ENCODE data around the gene GRM8.
"Not testable (repeated sequence)": the region's sequence is repeated elsewhere in the genome, so short reads cannot be mapped to it uniquely, and the experiment has no call there.

The GRM8 gene

DNA sequence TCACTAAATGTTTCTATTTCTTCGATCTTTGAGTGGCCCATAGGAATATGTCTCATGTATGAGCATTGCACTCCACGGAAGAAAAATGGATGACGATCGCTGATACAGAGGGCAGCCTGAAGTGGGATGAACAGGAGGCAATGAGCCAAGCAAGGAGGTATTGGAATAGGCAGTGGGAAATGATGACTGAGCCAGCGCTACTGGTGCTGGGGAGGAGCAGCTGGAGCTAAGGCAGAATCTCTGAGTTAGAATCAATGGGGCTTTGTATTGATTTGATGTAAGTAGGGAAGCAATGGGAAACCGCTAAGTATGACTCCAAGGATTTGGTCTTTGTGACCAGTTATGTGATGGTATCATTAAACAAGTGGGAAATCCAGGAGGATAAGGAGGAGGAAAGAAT, 345.1 kb downstream of the GRM8 start:
- not testable (repeated sequence) for DNase-seq

GRCh38 chr7:126905255-126905654, 347.5 kb downstream of the GRM8 start:
- DNase-seq = not testable (repeated sequence)

- not testable (repeated sequence) for DNase-seq
These were observed 351.5 kb downstream of the GRM8 start for GRCh38 chr7:126901041-126901765.

DNA sequence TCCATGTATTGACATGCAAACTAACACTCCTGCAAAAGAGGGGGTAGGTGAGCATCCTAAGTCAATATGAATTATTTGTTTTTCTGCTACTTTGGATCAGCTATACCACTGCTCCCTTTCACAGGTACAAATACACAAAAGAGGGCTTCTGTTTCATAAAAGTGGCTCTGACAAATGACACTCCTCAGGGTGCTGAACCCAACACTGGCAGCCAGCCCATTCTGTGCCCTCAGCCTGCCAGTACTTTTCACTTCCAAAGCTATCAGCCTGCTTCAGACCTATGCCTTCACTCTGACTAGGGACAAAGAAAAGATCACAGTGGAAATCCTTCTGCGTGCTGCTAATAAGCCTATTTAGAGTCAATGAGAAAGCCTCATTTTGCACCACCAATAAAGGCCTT, 364.8 kb downstream of the GRM8 start:
- DNase-seq = peak; percentile 82

GRCh38 chr7:126887560-126887959, 365.2 kb downstream of the GRM8 start:
- DNase-seq = not testable (repeated sequence)

DNA sequence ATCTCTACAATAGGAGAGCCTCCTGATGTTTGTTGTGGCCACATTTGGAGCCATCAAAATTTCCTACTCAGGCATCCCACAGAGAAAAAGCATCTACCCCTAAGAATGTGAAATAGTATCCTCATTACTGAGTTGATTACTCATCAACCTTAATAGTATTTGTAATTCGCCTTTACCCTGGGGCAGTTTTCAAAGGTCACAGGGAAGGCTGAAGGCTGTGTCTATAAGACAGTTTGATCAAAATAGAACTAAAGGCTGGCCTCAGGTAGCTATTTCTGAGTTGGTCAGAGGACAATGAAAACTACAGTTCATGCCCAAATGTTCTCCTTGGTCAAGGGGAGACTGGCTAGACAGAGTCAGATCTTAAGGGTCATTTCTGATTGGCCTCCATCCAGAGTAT, 370.0 kb downstream of the GRM8 start:
- DNase-seq = not testable (repeated sequence)

DNA sequence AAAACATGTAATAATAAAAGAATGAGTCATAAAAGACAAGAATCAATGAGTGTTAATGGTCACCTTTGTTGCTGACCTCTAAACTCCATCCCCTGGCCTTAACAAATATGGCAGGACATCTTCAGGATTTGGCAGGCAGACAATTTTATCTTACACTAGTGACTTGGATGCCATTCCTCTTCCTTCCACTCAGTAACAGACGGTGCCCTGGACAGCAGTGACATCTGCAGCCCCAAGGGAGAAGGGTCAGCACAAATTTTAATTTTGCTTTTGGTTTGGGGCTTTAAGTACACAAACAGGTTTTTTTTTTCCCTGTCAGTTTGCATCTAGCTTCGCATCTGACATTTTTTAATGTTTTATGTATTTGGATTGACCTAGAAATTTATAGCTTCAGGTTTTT, 370.8 kb downstream of the GRM8 start:
- DNase-seq = not testable (repeated sequence)

- DNase-seq = no peak
These were observed 371.4 kb downstream of the GRM8 start for GRCh38 chr7:126881315-126881714.

GRCh38 chr7:126876536-126876935, 376.2 kb downstream of the GRM8 start:
- not testable (repeated sequence) for DNase-seq

DNA sequence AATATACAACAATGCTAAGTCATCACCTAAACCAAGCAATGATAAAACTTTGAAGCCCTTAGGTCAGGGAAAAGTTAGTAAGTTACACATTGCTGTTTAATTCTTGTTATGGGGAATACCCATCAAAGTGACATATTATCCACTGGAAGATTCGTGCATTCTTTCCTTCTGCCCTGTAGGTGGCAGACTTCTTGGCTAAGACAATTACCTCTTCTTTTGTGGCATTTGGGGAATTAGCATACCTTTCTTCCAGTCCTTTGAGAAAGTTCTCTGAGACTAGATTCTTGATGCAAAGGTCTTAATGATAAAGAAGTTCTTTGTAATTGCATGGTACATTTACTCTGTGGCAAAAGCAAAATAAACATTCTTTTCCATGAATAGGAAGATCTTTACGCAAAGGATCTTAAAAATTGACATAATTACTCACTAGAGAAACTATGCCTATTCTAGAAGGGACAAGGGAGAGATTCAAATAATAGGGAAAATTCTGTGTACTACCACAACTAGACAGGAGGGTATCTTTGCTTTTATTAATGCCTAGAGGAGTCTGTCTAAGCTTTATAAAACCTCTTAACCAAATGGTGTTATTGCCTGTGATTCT, 395.9 kb downstream of the GRM8 start:
- DNase-seq = no peak

GRCh38 chr7:126845331-126845730, 407.4 kb downstream of the GRM8 start:
- no peak for DNase-seq

- no peak for DNase-seq
These were observed 408.9 kb downstream of the GRM8 start for GRCh38 chr7:126843883-126844282.

DNA sequence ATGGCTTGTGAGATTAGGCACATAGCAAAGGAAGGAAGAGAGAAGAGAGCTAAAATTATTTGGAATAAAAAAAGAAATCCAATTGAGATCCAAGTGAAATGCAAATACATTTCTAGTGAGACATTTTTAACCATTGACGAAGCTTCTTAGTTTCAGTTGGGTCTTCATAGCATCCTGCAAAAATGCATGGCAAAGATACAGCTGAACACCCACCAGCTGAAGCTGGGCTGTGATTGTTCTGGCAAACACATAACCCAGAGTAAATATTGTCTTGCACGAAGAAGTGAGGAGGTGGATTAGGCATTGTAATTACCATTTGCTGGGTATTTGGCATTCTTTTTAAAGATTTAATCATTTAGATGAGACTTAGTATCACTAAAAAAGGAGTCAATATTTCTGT, 409.4 kb downstream of the GRM8 start:
- DNase-seq = peak; percentile 18

DNA sequence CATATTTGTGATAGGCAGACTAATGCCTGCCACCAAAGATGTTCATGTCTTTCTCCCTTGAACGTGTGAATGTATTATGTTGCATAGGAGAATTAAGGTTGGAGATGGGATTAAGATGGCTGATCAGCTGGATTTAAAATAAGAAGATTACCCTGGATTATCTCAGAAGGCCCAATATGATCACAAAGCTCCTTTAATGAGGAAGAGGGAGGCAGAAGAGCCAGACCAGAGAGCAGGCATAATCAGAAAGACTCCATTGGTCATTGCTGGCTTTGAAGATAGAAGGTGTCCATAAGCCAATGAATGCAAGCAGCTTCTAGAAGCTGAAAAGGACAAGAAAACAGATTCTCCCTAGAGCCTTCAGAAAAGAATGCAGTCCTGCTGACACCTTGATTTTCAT, 410.3 kb downstream of the GRM8 start:
- no peak for DNase-seq

GRCh38 chr7:126840869-126841268, 411.9 kb downstream of the GRM8 start:
- DNase-seq = no peak

- DNase-seq = no peak
These were observed 413.1 kb downstream of the GRM8 start for GRCh38 chr7:126839624-126840023.

DNA sequence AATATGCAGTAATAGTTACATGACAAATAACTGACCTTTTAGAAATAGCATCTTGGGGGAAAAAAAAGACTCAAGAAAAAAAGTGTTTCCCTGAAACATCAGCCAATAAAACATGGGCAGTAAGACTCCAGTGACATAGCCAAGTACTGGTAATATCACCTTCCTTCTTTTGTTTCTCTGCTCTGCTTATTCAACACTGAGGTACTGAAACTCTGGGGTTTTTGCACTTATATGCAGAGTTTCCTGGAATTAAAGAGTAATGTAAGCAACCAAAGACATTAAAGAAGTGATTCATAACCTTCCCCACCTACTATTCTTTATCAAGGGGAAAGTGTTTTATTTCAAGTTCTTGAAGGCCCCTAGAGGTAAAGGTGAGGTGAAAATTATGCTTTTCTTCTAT, 414.5 kb downstream of the GRM8 start:
- DNase-seq = no peak

DNA sequence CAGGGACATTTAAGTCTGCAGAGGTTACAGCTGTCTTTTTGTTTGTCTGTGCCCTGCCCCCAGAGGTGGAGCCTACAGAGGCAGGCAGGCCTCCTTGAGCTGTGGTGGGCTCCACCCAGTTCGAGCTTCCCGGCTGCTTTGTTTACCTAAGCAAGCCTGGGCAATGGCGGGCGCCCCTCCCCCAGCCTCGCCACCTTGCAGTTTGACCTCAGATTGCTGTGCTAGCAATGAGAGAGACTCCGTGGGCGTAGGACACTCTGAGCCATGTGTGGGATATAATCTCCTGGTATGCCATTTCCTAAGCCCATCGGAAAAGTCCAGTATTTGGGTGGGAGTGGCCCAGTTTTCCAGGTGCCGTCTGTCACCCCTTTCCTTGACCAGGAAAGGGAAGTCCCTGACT, 421.5 kb downstream of the GRM8 start:
- DNase-seq = not testable (repeated sequence)

DNA sequence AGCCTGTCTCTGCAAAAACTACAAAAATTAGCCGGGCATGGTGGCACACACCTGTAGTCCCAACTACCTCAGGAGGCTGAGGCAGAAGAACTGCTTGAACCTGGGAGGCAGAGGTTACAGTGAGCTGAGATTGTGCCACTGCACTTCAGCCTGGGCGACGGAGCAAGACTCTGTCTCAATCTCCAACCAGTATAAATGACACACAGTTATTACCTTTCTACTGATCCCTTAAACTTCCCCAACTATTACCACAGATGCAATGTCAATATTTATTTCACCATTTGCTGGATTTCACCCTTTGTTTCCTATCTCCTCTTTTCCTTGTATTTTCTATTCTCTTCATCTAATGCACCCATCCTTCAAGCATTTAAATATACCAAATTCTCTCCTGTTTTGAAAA, 431.8 kb downstream of the GRM8 start:
- no peak for DNase-seq

- DNase-seq = no peak
These were observed 433.6 kb downstream of the GRM8 start for GRCh38 chr7:126819197-126819484.

- no peak for DNase-seq
These were observed 434.1 kb downstream of the GRM8 start for GRCh38 chr7:126818393-126819196.

- DNase-seq = no peak
These were observed 443.6 kb downstream of the GRM8 start for GRCh38 chr7:126809188-126809587.

GRCh38 chr7:126806614-126807013, 446.1 kb downstream of the GRM8 start:
- no peak for DNase-seq

DNA sequence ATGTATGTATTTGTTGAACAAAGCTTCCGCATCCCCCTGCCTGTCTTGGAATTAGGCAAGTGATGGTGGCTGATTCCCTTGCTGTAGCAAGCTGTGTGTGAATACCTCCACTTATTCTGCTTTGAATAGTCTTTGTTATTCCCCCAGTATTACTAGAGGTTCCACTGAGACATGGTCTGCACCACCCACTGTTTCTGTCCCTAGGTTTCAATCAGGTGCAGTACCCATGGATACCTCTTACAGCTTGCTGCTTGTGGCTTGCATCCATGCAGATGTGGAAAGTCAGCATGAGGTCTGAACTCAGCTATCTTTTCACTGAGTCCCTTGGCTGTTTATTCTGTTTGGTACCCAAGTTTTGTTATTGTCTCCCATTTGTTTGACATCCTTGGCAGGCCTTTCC, 447.4 kb downstream of the GRM8 start:
- no peak for DNase-seq

Measured in NCI-H2081 treated with DMSO at 0.1 percent for 48 hours (cell line).